GM12878 (cell line): ENCODE data around the gene TNFRSF1B. TPM values are rescaled to one million over a fixed set of nuclear protein-coding genes. Genes with fewer than 3 reads are reported as not detected.

ENCODE experiments used
- ATAC-seq: fragments of 200-7000 bp; cut with Tn5 transposase; 3 replicates; pipeline ENCODE4 v1.9.1; 2020; ENCODE audit warnings: mild to moderate bottlenecking, moderate library complexity
- BruUV-seq: library from RNA; stranded (reverse); fragments of 400-500 nt; replicated peaks from 2 replicates; lab custom pipeline; 2021; lab: Mats Ljungman, UMichigan
- CTCF ChIA-PET: fragments of 300-600 bp; sonication (Branson Sonifier 250); formaldehyde crosslinking; extraction: SDS; loops from one replicate; lab custom pipeline; 2021; ENCODE audit warnings: inconsistent platforms; lab: Yijun Ruan, JAX
- POLR2A ChIA-PET: fragments of 350-600 bp; formaldehyde crosslinking; extraction: SDS; loops from one replicate; lab custom pipeline; 2021; ENCODE audit warnings: inconsistent platforms; lab: Charles Lee
- RAD21 ChIA-PET: fragments of 300-600 bp; sonication (Branson Sonifier 250); formaldehyde crosslinking; loops from one replicate; lab custom pipeline; 2023; ENCODE audit warnings: antibody characterized with exemption; ENCODE audit not compliant: unreplicated experiment; lab: Charles Lee
- SMC1A ChIA-PET: fragments of 300-600 bp; sonication (Branson Sonifier 250); formaldehyde crosslinking; loops from one replicate; lab custom pipeline; 2023; ENCODE audit not compliant: unreplicated experiment, uncharacterized antibody; lab: Charles Lee
- DNase-seq: peaks from one replicate; pipeline ENCODE4 v3.0.0-alpha.2; 2011; ENCODE audit warnings: low read depth, low spot score
- FAIRE-seq: peaks from 3 replicates; lab custom pipeline; 2011; peaks lifted over from hg19 to GRCh38; lab: Jason Lieb, UNC
- H2AFZ ChIP-seq: 2 replicates; pipeline ENCODE4 v1.6.0; 2011; ENCODE audit warnings: low read depth, low read length, control low read depth; ENCODE audit not compliant: control insufficient read depth
- H3K27ac ChIP-seq: 2 replicates; pipeline ENCODE4 v1.5.1; 2011; ENCODE audit warnings: control low read depth; ENCODE audit not compliant: control insufficient read depth, insufficient read depth
- H3K27me3 ChIP-seq, 2 experiments: replicated peaks in 1 of 2; 2 replicates each; pipeline versions ENCODE4 v1.6.0 to v1.6.1; 2011; ENCODE audit warnings: low read length in 1 of 2; ENCODE audit not compliant: control insufficient read depth in 2 of 2, insufficient read depth in 2 of 2
- H3K36me3 ChIP-seq, 2 experiments: 2 replicates each; pipeline ENCODE4 v1.5.1; 2011; ENCODE audit warnings: low read length in 1 of 2; ENCODE audit not compliant: control insufficient read depth in 2 of 2, insufficient read depth in 2 of 2
- H3K4me1 ChIP-seq: 2 replicates; pipeline ENCODE4 v1.6.1; 2011; ENCODE audit warnings: mild to moderate bottlenecking, low read length, moderate library complexity, mixed read lengths; ENCODE audit not compliant: control insufficient read depth, insufficient read depth
- H3K4me2 ChIP-seq: 2 replicates; pipeline ENCODE4 v1.6.0; 2011; ENCODE audit warnings: control low read depth; ENCODE audit not compliant: control insufficient read depth, insufficient read depth
- H3K4me3 ChIP-seq: fragments of 200-600 bp; sonication (generic); 2 replicates; pipeline ENCODE4 v1.5.1; 2016
- H3K79me2 ChIP-seq: 2 replicates; pipeline ENCODE4 v1.6.0; 2011; ENCODE audit warnings: low read length; ENCODE audit not compliant: control insufficient read depth, insufficient read depth
- H3K9ac ChIP-seq: 2 replicates; pipeline ENCODE4 v1.8.0; 2011; ENCODE audit warnings: low read length, control low read depth, mixed read lengths; ENCODE audit not compliant: control insufficient read depth, insufficient read depth
- H3K9me3 ChIP-seq: replicated peaks from 3 replicates; pipeline ENCODE4 v1.5.1; 2011; ENCODE audit warnings: mild to moderate bottlenecking, low read length; ENCODE audit not compliant: control insufficient read depth, insufficient read depth
- H4K20me1 ChIP-seq: 2 replicates; pipeline ENCODE4 v1.6.0; 2011; ENCODE audit not compliant: control insufficient read depth, insufficient read depth
- ATF2 ChIP-seq: IDR thresholded peaks from 2 replicates; pipeline ENCODE4 v1.6.1; 2012; ENCODE audit warnings: low read length, inconsistent platforms
- BCL11A ChIP-seq: IDR thresholded peaks from 2 replicates; pipeline ENCODE4 v1.6.1; 2011; ENCODE audit warnings: low read depth, low read length
- CHD2 ChIP-seq: IDR thresholded peaks from 2 replicates; pipeline ENCODE4 v1.6.1; 2011; ENCODE audit warnings: low read depth, low read length, improper control_type of control experiment, borderline replicate concordance
- GATAD2B ChIP-seq: fragments of 450-650 bp; conservative IDR thresholded peaks from 2 replicates; pipeline ENCODE4 v1.6.1; 2017; ENCODE audit warnings: low read depth, mild to moderate bottlenecking, moderate library complexity
- HDGF ChIP-seq: fragments of 450-650 bp; IDR thresholded peaks from 2 replicates; pipeline ENCODE4 v1.6.1; 2016; ENCODE audit warnings: antibody characterized with exemption
- HSF1 ChIP-seq: fragments of 150-350 bp; IDR thresholded peaks from 2 replicates; pipeline ENCODE4 v1.6.1; 2014; ENCODE audit warnings: mild to moderate bottlenecking, low read depth, low read length
- MYC ChIP-seq: IDR thresholded peaks from 2 replicates; pipeline ENCODE4 v1.6.1; 2011; ENCODE audit warnings: mild to moderate bottlenecking, low read length, moderate library complexity, inconsistent platforms; ENCODE audit not compliant: insufficient read depth, insufficient replicate concordance, insufficient read length, severe bottlenecking
- NBN ChIP-seq: fragments of 450-650 bp; IDR thresholded peaks from 2 replicates; pipeline ENCODE4 v1.6.1; 2016
- NFYB ChIP-seq: IDR thresholded peaks from 2 replicates; pipeline ENCODE4 v1.6.1; 2011; ENCODE audit warnings: low read depth, mild to moderate bottlenecking, low read length, improper control_type of control experiment, moderate library complexity; ENCODE audit not compliant: insufficient read depth
- PKNOX1 ChIP-seq: fragments of 450-650 bp; IDR thresholded peaks from 2 replicates; pipeline ENCODE4 v1.6.1; 2016; ENCODE audit warnings: mild to moderate bottlenecking
- POLR2A ChIP-seq: IDR thresholded peaks from 2 replicates; pipeline ENCODE4 v1.6.1; 2011; ENCODE audit warnings: low read depth, mild to moderate bottlenecking, low read length
- POLR2AphosphoS2 ChIP-seq: IDR thresholded peaks from 2 replicates; pipeline ENCODE4 v1.6.1; 2011; ENCODE audit warnings: low read depth, mild to moderate bottlenecking, low read length, improper control_type of control experiment, moderate library complexity
- SP1 ChIP-seq: IDR thresholded peaks from one replicate; pipeline ENCODE4 v1.6.1; 2011; ENCODE audit warnings: low read depth, low read length
- YY1 ChIP-seq: IDR thresholded peaks from 2 replicates; pipeline ENCODE4 v1.6.1; 2011; ENCODE audit warnings: low read depth, mild to moderate bottlenecking, low read length
- ZNF207 ChIP-seq: fragments of 450-650 bp; IDR thresholded peaks from 2 replicates; pipeline ENCODE4 v1.6.1; 2014; ENCODE audit warnings: antibody characterized with exemption, mild to moderate bottlenecking, borderline replicate concordance
- ZNF217 ChIP-seq: fragments of 450-650 bp; IDR thresholded peaks from 2 replicates; pipeline ENCODE4 v1.6.1; 2017; ENCODE audit warnings: antibody characterized with exemption, mild to moderate bottlenecking
- ZNF622 ChIP-seq: fragments of 450-650 bp; IDR thresholded peaks from 2 replicates; pipeline ENCODE4 v1.6.1; 2017; ENCODE audit warnings: mild to moderate bottlenecking, inconsistent platforms
- ZZZ3 ChIP-seq: IDR thresholded peaks from 2 replicates; pipeline ENCODE4 v1.6.1; 2011; ENCODE audit warnings: low read depth; ENCODE audit not compliant: control insufficient read depth, insufficient read length
- WGBS: methylation state at CpG from one replicate; pipeline ENCODE4 v1.1.6; 2016; ENCODE audit warnings: low lambda C conversion rate; ENCODE audit not compliant: insufficient replicate concordance, insufficient coverage; ENCODE audit errors: missing lambda C conversion rate; 5-methylcytosine and 5-hydroxymethylcytosine counted together
- in situ Hi-C: fragments of 300-500 bp; cut with MboI; formaldehyde crosslinking; loops from 9 replicates; pipeline ENCODE4 v1.14.3; 2018; ENCODE audit warnings: mixed read lengths
- intact Hi-C: fragments of 100-400 bp; cut with micrococcal nuclease; formaldehyde crosslinking; loops from one replicate; pipeline ENCODE4 v1.14.2; 2022; ENCODE audit not compliant: unreplicated experiment
- polyA plus RNA-seq, 11 experiments: library from polyadenylated mRNA; depleted of rRNA in 4 of 11; unstranded in 6 of 11; stranded (reverse) in 5 of 11; fragments of >200 nt; fragmentation: Nextera tagmentation in 4 of 11; fragmentation: Illumina TruSeq in 1 of 11; extraction: Ambion mirVana in 4 of 11; extraction: Trizol in 1 of 11; gene quantifications; 1 replicate in 1 of 11; 2 replicates in 10 of 11; pipeline versions ENCODE4 v1.2.1 to v1.2.3, GENCODE V29; 2011 to 2016; ENCODE audit warnings: inconsistent platforms in 2 of 11, missing spikeins in 2 of 11, low read depth in 1 of 11
- total RNA-seq, 4 experiments: library from RNA; depleted of rRNA in 3 of 4; stranded (reverse); fragments of >200 nt in 3 of 4; fragmentation: Illumina TruSeq in 1 of 4; extraction: Trizol in 1 of 4; gene quantifications; 2 replicates each; pipeline versions ENCODE4 v1.2.1 to v1.2.3, GENCODE V29; 2013 to 2021
- TF ChIP-seq, protein P1 (sequence below), 3 experiments: IDR thresholded peaks in 2 of 3; conservative IDR thresholded peaks in 1 of 3; 2 replicates each; pipeline ENCODE4 v1.5.1; 2011; ENCODE audit warnings: low read depth in 3 of 3, low read length in 3 of 3, mild to moderate bottlenecking in 3 of 3, control low read depth in 2 of 3, moderate library complexity in 2 of 3, inconsistent platforms in 1 of 3, mixed read lengths in 1 of 3; ENCODE audit not compliant: control insufficient read depth in 2 of 3, insufficient read depth in 1 of 3; ENCODE audit errors: extremely low read depth in 1 of 3

TNFRSF1B gene
- total and polyA plus RNA-seq, 10 of the 15 experiments (the other 5 are each of a cell fraction or from before 2014, with no cell fraction given): 10.1 to 87.2 (median 37.3) TPM

- Histone ChIP-seq H3K9ac (no peak overlapping the region), H3K27ac (no peak overlapping the region), H3K27me3 (no peaks in the 10 kb centered on the region), H3K4me2 (no peak overlapping the region), H4K20me1 (no peaks in the 10 kb centered on the region), H3K9me3 (no peaks in the 10 kb centered on the region; the same call in 2 of the 3 replicates), H3K4me1 (peaks cover 30% of the 10 kb centered on the region), H2AFZ (no peak overlapping the region), H3K36me3 (peaks cover 19 to 32% of the 10 kb centered on the region in 2 experiments; a peak in 3 of 4 replicates), H3K79me2 (no peaks in the 10 kb centered on the region), H3K4me3 (no peak overlapping the region)
- FAIRE-seq (no peak), ATAC-seq (no peak), DNase-seq (no peak)
- intact Hi-C loops: loop anchor here (5.0 kb wide), 1 partner anchor 33 kb away; no protein-coding TSS in a partner anchor
- in situ Hi-C loops: no loop called here
- ChIA-PET POLR2A (interaction anchor here (1.1 to 2.9 kb wide), 3 partner anchors 13 to 45 kb away, joined by 3 to 7 read pairs (median 3); no protein-coding TSS in a partner anchor), SMC1A (no interaction called here), CTCF (interaction anchor here (2.0 kb wide), 1 partner anchor 12 kb away, joined by 10 read pairs; no protein-coding TSS in a partner anchor), RAD21 (interaction anchor here (1.2 to 12.7 kb wide), 3 partner anchors 26 to 70 kb away, joined by 3 to 116 read pairs (median 84); no protein-coding TSS in a partner anchor)
- 93% methylated on average over 3 of the region's 3 CpGs for WGBS
- no TSS peak for BruUV-seq
- TF ChIP-seq HSF1: no peak
- TF ChIP-seq ZNF207: no peak
- no peak for TF ChIP-seq POLR2AphosphoS2
- TF ChIP-seq ATF2: no peak
- TF ChIP-seq NBN: no peak
- no peak for TF ChIP-seq ZNF217
- TF ChIP-seq BCL11A: no peak
- TF ChIP-seq, protein P1, sequence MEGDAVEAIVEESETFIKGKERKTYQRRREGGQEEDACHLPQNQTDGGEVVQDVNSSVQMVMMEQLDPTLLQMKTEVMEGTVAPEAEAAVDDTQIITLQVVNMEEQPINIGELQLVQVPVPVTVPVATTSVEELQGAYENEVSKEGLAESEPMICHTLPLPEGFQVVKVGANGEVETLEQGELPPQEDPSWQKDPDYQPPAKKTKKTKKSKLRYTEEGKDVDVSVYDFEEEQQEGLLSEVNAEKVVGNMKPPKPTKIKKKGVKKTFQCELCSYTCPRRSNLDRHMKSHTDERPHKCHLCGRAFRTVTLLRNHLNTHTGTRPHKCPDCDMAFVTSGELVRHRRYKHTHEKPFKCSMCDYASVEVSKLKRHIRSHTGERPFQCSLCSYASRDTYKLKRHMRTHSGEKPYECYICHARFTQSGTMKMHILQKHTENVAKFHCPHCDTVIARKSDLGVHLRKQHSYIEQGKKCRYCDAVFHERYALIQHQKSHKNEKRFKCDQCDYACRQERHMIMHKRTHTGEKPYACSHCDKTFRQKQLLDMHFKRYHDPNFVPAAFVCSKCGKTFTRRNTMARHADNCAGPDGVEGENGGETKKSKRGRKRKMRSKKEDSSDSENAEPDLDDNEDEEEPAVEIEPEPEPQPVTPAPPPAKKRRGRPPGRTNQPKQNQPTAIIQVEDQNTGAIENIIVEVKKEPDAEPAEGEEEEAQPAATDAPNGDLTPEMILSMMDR (IDR thresholded peaks at IDR 0.05 in 2 of 3, conservative IDR thresholded peaks at IDR 0.05 in 1 of 3; ENCODE audit: control insufficient read depth in 2 of 3, extremely low read depth in 1 of 3, insufficient read depth in 1 of 3, low read depth in 3 of 3, low read length in 3 of 3): no peak
- TF ChIP-seq PKNOX1: no peak
- no peak for TF ChIP-seq GATAD2B
- no peak for TF ChIP-seq NFYB
- TF ChIP-seq MYC: no peak
- TF ChIP-seq HDGF: no peak
- TF ChIP-seq SP1: no peak
- TF ChIP-seq POLR2A: no peak
- no peak for TF ChIP-seq YY1
- no peak for TF ChIP-seq CHD2
- TF ChIP-seq ZNF622: no peak
- TF ChIP-seq ZZZ3: no peak
Measured at GRCh38 chr1:12195416-12195815, 28.6 kb downstream of the TNFRSF1B start.
